NCI-H2227 (cell line): Measurements from ENCODE around the gene CACNA2D3.
A peak's percentile ranks its signal among the peaks of the same experiment; 100 is the strongest.

ENCODE experiments used
- DNase-seq: peaks from one replicate; lab custom pipeline; 2025; ENCODE audit not compliant: unreplicated experiment; lab: John Stamatoyannopoulos, UW

CACNA2D3 gene

DNA sequence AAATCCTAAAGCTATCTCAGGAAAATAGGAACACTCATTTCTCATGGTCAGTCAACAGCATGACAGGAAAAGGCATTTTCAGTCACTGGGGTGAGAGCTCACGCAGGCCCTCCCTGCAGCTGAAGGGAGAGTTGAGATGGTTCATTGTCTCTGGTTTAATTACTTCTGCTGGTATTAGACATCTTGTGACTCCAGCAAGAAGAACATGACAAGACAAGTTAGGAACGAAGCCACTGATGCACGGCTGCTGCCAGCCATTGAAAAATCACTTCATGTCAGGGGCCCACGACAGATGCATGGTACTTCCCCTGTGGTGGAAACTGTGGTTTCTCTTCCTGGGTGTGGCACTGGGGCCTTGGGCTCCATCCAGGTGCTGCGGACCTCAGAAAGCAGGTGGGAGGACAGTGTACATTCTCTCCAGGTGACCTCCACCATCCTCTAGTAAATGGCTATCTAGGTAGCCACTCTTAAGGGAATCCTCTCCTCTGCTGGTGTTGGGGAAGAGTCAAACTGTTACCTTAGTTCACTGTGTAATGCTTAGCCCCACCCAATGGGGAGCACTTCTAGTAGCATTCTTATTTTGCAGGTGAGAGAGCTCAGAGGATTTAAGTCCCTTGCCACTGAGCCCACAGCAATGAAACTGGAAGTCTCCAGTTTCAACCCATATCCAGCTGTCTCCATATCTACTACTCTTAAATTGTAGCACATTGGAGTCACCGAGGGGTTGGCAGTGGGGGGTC lies 531.3 kb downstream of the CACNA2D3 start:
- DNase-seq: no peak

GRCh38 chr3:54654776-54655175 lies 532.4 kb downstream of the CACNA2D3 start:
- DNase-seq: no peak

DNA sequence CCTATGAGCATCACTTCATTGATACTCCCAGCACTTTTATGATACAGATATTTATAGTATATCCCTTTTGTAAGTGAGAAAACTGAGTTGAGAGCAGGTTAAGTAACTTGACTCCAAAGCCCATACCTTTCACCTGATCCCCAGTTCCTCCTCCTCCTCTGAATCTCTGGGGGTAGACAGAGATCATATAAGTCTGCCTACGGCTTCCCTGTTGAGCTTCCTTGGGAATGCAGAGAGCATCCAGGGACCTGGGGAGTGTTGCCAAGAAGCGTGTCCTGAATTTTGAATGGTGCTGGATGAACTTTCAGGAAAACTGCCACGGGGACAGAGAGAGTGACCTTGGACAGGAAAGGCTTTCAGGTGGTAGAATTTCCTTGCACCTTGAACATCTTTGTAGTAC lies 537.0 kb downstream of the CACNA2D3 start:
- no peak for DNase-seq

- DNase-seq: no peak
Observed at GRCh38 chr3:54660714-54661132, 538.4 kb downstream of the CACNA2D3 start.

DNA sequence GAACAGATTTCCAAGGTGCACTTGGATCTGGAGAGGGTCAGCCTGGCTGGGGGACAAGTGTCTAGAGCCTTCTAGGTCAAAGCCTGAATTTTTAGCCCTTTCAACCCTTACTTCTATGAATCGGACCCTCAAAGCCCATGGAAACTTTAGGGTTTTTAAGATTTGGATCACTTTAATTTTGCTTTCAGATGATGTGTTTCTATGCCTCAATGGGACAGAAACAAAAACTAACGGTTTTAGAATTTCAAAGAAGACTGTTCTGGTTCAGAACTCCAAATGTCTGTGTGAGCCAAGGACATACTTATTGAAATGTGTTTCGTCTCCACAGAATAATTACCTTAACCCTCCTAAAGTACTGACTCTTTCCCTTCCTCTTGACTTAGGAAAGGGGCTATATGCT lies 538.8 kb downstream of the CACNA2D3 start:
- DNase-seq: no peak

- no peak for DNase-seq
Observed at GRCh38 chr3:54663501-54664011, 541.2 kb downstream of the CACNA2D3 start.

DNA sequence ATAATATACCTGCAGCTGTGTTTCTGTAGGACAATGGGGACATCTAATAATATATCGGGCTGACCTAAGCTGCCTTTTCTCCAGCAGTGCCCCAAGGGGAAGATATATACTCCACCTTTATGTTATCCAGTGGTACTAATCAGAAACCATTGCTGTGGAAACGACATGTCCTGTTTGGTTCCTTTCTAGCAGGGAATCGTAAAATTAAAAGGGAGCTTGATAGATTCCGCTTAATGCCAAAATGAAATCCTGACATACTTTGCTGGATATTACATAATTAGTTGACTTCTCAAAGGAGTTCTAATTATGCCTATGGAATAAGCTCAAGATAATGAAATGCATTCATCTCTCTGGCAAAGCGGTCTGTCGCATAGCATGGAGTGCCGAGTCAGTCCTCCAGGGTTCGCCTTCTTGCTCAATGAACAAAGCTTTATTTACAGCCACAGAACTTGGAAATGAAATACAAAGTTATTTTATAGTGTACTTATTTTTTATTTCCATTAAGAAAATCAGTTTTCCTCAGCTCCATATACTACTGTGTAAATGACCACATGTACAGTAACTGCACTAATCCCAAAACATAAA lies 542.8 kb downstream of the CACNA2D3 start:
- DNase-seq: no peak

DNA sequence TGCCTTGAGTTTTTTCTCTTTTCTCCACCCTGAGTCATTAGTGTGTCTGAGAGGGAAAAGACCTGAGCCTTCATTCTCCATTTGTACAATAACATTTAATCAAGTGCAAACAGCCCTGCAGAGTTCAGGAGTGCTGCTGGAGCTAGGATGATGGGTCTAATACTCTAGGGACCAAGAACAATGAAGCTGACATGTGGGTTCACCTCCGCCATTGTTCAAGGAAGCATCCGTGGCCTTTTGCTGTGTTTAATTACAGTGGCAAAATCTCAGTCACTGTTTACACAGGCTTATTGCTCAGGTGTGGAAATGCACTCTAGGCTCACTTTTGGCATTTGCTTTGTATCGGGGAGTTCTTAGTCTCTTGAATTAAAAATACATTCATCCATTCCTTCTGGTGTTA lies 545.9 kb downstream of the CACNA2D3 start:
- DNase-seq: peak; percentile 42

- peak; percentile 90 for DNase-seq
Observed at GRCh38 chr3:54670201-54671000, 548.0 kb downstream of the CACNA2D3 start.

- peak; percentile 15 for DNase-seq
Observed at GRCh38 chr3:54671511-54671910, 549.2 kb downstream of the CACNA2D3 start.

DNA sequence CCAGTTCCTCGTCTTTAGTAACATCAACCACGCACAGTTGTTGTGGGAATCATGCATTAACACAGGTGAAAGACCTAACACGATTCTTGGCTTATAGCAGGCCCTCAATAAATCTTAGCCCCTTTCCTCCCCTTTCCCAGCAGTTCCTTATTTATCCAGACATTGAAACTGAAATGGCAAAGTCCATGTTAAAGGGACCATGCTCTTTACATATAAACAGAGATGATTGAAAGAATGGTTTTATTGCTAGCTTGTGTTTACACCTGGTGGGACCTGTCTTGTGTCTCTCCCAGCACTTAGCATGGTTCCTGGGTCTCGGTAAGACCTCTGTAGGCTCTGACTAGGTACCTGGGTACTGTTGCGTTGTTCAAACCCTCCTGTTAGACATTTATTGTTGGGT lies 553.7 kb downstream of the CACNA2D3 start:
- DNase-seq: no peak

GRCh38 chr3:54681706-54682105 lies 559.4 kb downstream of the CACNA2D3 start:
- no peak for DNase-seq

DNA sequence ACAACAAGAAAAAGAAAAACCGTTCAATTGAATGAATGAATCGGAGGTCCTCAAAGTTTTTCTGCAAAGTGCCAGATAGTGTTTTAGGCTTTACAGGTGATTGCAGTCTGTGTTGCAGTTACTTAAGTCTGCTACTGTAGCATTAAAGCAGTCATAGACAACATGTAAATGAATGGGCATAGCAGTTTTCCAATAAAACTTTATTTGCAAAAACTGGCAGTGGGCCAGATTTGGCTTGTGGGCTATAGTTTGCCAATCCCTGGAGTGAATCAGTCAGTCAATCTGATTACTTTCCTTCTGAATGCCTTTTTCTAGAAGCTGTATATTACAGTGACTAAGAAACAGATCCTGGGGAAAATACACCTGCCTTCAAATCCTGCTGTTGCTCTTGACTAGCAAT lies 562.9 kb downstream of the CACNA2D3 start:
- DNase-seq: no peak

DNA sequence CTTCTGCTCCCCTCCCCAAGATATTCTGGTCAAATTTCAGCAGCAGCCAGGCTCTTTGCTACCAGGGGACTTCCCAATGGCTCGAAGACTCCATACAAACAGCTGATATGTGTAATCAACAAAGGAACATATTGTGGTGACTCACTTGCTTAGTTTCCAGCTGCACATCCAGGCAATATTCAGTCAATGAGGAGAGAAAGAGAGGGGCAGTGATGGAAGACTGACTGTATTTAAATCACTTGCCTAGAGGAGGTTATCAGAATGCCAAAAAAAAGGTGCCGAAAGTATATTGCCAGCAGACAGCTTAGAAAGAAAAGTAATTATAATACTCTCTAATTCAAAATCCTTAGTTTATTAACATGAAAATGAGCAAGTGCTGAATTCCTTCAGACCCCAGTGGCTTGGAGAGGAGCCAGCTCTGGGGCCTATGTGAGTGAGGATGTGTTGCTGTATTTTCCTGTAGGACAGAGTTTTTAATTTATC lies 569.0 kb downstream of the CACNA2D3 start:
- DNase-seq: no peak

DNA sequence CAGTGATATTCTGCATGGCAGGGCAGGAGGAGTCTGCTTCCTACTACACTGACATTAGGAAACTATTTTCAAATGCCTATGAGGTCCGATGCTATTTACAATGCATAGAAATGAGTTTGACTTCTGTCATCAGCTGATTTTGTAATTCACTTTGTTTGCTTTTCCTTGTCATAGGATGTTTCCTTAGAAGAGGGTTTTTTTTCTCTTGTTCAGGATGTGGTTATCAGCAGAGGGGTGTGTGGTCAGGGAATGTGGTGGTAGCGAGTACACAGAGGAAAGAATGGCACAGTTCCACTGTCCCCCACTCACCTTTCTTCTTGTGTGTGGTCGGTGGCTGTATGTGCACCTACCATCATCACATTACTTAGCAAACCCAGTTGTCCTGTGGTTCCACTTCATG lies 574.0 kb downstream of the CACNA2D3 start:
- no peak for DNase-seq

DNA sequence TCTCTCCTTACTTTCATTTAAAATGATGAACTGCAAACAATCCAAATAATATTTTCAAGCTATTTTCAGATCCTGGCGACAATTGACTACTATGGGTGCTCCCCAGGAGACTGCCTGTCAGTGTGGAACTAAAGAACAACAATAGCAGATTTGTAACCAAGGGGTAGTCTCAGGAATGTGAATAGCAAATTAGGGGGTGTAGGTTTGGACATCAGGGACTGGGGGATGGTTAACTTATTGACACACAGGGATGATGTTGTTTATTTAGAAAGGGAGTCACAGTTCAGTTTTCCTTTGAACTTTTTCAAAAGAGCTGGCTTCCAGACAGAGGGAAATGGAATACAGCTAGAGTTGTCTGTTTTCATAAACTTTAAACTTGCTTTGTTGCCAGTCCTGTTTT lies 575.7 kb downstream of the CACNA2D3 start:
- peak; percentile 6 for DNase-seq

- DNase-seq: no peak
Observed at GRCh38 chr3:54703923-54704322, 581.6 kb downstream of the CACNA2D3 start.

DNA sequence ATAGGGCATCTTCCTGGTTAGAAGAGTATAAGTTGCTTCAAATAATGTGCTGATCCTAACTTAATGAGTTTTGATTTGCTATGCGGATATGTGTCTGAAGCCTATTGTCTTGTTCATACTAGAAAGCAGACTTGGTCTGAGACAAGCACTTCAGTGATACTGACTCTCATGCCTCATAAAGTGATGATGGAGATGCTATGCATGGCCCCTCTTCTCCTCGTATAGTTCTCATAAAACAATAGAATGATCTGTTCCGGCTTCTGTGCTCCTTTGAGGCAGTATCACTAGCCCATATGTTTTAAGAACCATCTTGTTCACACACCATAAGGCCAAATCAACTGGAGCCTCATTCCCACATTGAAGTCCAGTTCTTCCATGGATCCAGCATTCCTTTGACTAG lies 583.4 kb downstream of the CACNA2D3 start:
- DNase-seq: no peak

- DNase-seq: no peak
Observed at GRCh38 chr3:54706738-54707137, 584.4 kb downstream of the CACNA2D3 start.

- DNase-seq: no peak
Observed at GRCh38 chr3:54709785-54710184, 587.4 kb downstream of the CACNA2D3 start.

GRCh38 chr3:54710954-54711353 lies 588.6 kb downstream of the CACNA2D3 start:
- DNase-seq: no peak

- no peak for DNase-seq
Observed at GRCh38 chr3:54712539-54712938, 590.2 kb downstream of the CACNA2D3 start.
